Colonic mucosa (tissue), 4 donors: Measurements from ENCODE around the gene ZNRD2. TPM values are rescaled to one million over a fixed set of nuclear protein-coding genes. Genes with fewer than 3 reads are reported as not detected.

ENCODE experiments used
- DNase-seq: peaks from one replicate; pipeline ENCODE4 v3.0.0-alpha.2; 2020
- H3K27ac ChIP-seq: fragments of 200-600 bp; one replicate; pipeline ENCODE4 v1.8.0; 2021
- H3K27me3 ChIP-seq: fragments of 200-600 bp; one replicate; pipeline ENCODE4 v1.8.0; 2021
- H3K36me3 ChIP-seq: fragments of 200-600 bp; one replicate; pipeline ENCODE4 v1.8.0; 2021
- H3K4me1 ChIP-seq: fragments of 200-600 bp; one replicate; pipeline ENCODE4 v1.8.0; 2021; ENCODE audit warnings: mild to moderate bottlenecking
- H3K4me3 ChIP-seq: fragments of 200-600 bp; one replicate; pipeline ENCODE4 v1.8.0; 2021
- H3K9ac ChIP-seq, 2 donors: one replicate each; pipeline ENCODE4 v1.7.0; 2013; ENCODE audit warnings: control low read depth in 2 of 2, low read depth in 2 of 2, low read length in 2 of 2
- H3K9me3 ChIP-seq: fragments of 200-600 bp; one replicate; pipeline ENCODE4 v1.8.0; 2021
- intact Hi-C: fragments of 100-400 bp; cut with DNase I; formaldehyde crosslinking; loops from one replicate; pipeline ENCODE4 v1.14.1; 2022
- total RNA-seq, 2 donors: library from RNA; stranded (reverse); fragmentation: NEBNext Ultra II Directional in 1 of 2; extraction: Animal tissue kit (Norgen Biotek cat#: 25700) in 1 of 2; gene quantifications; one replicate each; pipeline ENCODE4 v1.2.1, GENCODE V29; 2021
- TF ChIP-seq, protein P1 (sequence below): fragments of 200-600 bp; IDR thresholded peaks from one replicate; pipeline ENCODE4 v1.8.0; 2022; ENCODE audit warnings: antibody characterized with exemption, mild to moderate bottlenecking
- donor health status: healthy.
- donor health status: DM: no; HTN: no; CAD: no.
- donor health status: DM: no; HTN: no; CAD: no.

Gene ZNRD2
- total RNA-seq, 2 donors from 2014 or later = 16.6 to 30.8 TPM

DNA sequence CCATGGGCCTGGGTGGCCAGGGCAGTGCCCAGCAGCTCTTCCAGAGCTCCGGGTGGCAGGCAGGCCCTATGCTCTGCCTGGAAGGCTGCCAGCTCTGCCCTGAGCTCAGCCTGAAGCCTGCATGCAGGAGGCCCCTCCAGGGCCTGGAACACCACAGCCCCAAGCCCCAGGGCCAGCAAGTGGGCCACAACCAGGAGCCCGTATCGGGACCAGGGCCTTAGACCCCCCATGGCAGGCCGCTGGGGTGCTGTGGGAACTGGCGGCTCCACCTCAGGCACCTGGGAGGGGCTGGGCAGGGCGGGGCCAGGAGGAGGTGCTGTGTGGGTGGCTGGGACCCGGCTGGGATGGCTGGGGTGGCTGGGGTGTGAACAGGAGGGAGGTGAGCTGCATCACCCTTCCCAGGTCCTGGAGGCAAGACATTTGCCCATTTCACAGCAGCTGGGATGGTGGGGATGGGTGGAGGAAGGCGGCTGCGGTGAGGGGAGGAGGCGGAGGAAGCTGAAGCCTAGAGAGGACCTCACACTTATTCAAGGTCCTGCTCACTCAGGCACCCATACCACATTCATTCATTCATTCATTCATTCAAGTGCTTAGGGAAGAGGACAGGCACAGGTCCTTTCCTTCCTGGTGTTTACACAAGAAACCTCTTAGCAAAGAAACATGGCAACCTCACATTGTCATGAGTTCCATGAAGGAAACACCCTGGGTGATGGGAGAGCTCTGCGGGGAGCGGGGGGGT lies 25.4 kb downstream of the ZNRD2 start, which contains the start of gene KCNK7:
Gene KCNK7 (minus strand): TSS at position 258 of the 739 bp plus-strand sequence. CDS start 28 bp downstream, at position 230.
- DNase-seq = no peak
- Histone ChIP-seq H3K9me3 (no peaks in the 10 kb centered on the region), H3K36me3 (peaks cover 8% of the 10 kb centered on the region)

GRCh38 chr11:65596520-65596919 lies 26.2 kb downstream of the ZNRD2 start:
- Histone ChIP-seq H3K36me3 (peaks cover 8% of the 10 kb centered on the region), H3K4me1 (peaks cover 5% of the 10 kb centered on the region), H3K9ac (no peak overlapping the region), H3K9me3 (no peaks in the 10 kb centered on the region), H3K4me3 (no peak overlapping the region), H3K27ac (no peak overlapping the region), H3K27me3 (no peaks in the 10 kb centered on the region)
- TF ChIP-seq, protein P1, sequence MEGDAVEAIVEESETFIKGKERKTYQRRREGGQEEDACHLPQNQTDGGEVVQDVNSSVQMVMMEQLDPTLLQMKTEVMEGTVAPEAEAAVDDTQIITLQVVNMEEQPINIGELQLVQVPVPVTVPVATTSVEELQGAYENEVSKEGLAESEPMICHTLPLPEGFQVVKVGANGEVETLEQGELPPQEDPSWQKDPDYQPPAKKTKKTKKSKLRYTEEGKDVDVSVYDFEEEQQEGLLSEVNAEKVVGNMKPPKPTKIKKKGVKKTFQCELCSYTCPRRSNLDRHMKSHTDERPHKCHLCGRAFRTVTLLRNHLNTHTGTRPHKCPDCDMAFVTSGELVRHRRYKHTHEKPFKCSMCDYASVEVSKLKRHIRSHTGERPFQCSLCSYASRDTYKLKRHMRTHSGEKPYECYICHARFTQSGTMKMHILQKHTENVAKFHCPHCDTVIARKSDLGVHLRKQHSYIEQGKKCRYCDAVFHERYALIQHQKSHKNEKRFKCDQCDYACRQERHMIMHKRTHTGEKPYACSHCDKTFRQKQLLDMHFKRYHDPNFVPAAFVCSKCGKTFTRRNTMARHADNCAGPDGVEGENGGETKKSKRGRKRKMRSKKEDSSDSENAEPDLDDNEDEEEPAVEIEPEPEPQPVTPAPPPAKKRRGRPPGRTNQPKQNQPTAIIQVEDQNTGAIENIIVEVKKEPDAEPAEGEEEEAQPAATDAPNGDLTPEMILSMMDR = no peak
- DNase-seq = no peak
- intact Hi-C loops = no loop called here

More for the DNA sequence above, 25.4 kb downstream of the ZNRD2 start, which contains the start of gene KCNK7:
- Histone ChIP-seq H3K9ac (no peak within 1 kb of the TSS), H3K4me3 (no peak within 1 kb of the TSS), H3K27me3 (no peaks in the 10 kb centered on the region), H3K4me1 (peaks cover 5% of the 10 kb centered on the region), H3K27ac (no peak within 1 kb of the TSS)
- intact Hi-C loops = no loop called here
- TF ChIP-seq, protein P1 = no peak

DNA sequence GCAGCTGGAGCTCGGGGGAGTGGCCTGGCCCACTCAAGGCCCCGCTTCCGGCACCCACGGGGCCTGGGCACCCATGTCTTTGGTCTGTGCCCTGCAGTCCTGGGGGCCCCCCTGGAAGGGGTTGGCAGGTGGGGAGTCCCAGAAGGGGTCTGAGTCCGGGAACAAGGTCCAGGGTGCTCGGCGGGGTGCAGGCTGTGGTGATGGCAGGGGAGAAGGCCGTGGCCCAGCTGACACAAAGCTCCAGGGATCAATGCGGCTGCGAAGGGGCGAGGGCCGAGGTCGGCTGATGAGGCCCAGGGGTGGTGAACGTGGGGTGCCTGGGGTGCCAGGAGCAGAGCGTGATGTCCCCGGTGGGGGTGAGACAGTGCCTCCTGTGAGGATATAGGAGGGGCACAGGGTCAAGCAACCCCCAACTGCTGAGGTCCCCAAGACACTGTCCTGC lies 28.0 kb downstream of the ZNRD2 start:
- TF ChIP-seq, protein P1 = no peak
- H3K4me1 ChIP-seq = peaks cover 5% of the 10 kb centered on the region
- intact Hi-C loops = no loop called here
- H3K27me3 ChIP-seq = no peaks in the 10 kb centered on the region
- no peak for DNase-seq
- no peak overlapping the region for H3K27ac ChIP-seq
- H3K36me3 ChIP-seq = peaks cover 8% of the 10 kb centered on the region
- H3K9me3 ChIP-seq = no peaks in the 10 kb centered on the region
- no peak overlapping the region for H3K9ac ChIP-seq
- H3K4me3 ChIP-seq = no peak overlapping the region

DNA sequence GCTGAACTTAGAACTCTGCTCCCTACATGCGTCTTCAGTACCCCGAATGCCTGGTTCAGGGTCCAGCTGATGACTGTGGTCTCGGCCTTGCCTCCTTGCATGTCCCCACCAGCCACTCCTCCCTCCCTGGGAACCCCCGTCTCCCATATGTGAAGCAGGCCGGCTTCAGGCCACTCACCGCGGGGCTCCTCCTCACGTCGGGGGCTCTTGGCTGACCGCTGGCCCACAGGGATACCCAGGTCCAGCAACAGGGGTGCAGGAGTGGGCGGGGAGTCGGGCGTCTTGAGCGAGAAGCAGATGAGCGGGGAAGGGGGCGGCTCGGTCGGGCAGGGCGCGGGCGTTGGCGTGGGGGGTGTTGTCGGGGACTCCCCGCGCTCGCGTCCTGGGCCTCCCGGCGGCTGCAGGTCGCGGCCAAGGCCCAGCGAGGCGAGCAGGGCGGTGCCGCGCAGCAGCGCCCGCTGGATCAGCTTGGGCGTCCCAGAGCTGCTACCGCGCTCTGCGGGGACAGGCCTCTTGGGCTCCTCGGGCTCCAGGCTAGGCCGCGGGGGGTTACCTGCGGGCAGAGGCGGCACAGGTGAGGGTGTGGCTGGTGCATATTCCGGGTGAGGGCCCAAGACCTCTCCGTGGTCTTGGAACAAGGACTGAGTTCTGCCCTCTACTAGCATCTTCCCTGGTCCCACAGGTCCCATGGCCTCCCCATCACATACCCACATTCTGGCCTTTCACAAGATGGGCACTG lies 29.1 kb downstream of the ZNRD2 start:
- Histone ChIP-seq H3K36me3 (peaks cover 11% of the 10 kb centered on the region), H3K4me3 (no peak overlapping the region), H3K9ac (no peak overlapping the region), H3K9me3 (no peaks in the 10 kb centered on the region), H3K4me1 (peaks cover 5% of the 10 kb centered on the region), H3K27me3 (no peaks in the 10 kb centered on the region), H3K27ac (no peak overlapping the region)
- TF ChIP-seq, protein P1 = no peak
- intact Hi-C loops = no loop called here
- no peak for DNase-seq

DNA sequence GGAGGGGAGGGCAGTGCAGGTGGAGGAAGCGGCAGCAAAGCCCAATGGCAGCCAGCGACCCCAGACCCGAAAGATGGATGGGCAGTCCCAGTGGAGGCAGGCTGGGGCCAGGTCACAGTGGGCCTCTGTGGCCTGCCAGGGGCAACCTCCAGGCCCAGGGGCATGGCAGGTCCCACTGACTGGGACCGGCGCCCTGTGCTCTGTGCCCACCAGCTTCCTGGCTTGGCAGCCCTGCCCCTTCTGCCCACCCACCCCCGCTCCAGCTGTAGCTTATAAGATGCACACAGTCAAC lies 29.6 kb downstream of the ZNRD2 start:
- intact Hi-C loops = no loop called here
- peaks cover 5% of the 10 kb centered on the region for H3K4me1 ChIP-seq
- H3K9ac ChIP-seq = no peak overlapping the region
- no peak overlapping the region for H3K4me3 ChIP-seq
- DNase-seq = no peak
- peaks cover 15% of the 10 kb centered on the region for H3K36me3 ChIP-seq
- no peaks in the 10 kb centered on the region for H3K27me3 ChIP-seq
- H3K9me3 ChIP-seq = no peaks in the 10 kb centered on the region
- TF ChIP-seq, protein P1 = no peak
- no peak overlapping the region for H3K27ac ChIP-seq
